ENCODE results near the gene JMJD8. TPM values are rescaled to one million over a fixed set of nuclear protein-coding genes. Genes with fewer than 3 reads are reported as not detected.

JMJD8 gene
- total RNA-seq, 1 donor from 2014 or later: 63.3 TPM

DNA sequence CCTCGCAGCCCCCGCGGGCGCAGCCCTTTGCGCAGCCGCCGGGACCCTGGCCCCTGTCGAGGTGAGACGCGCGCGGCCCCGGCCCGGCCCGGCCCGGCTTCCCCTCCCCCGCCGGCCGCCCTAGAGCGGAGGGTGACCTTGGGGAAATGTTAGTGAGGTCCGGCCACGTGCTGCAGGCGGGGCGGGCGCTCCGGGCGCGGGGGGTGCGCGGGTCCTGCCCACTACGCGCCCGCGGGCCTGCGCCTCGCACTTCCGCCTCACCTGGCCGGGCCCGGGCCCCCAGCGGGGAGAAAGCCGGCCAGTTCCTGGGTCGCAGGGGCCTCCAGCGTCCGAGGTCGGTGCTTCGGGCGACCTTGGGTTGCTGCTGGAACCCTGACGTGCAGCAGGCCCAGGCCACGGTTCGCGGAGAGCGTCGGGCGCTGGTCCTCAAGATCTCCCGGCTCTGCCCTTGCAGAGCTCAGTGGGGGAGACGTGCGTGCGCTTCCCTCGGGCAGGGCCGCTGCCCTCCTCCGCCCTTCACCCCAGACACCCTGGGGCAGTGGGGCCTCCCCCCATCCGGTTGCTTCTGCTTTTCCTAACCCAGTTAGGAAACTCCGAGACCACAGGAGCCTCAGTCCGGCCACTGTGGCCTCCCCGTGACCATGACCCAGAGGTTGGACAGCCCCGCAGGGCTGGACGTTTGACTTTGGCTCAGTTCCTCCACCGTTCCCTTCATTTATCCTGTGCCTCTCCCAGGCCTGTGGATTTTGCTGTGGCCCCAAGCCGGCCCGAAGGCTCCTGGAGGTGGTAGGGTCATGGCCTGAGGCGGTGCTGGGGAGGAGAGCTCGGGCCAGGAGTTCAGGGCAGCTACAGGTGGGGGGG is 41.7 kb downstream of the JMJD8 start:
- Mint-ChIP-seq H3K9me3 (no peaks in the 10 kb centered on the region), H3K36me3 (no peaks in the 10 kb centered on the region), H3K4me3 (peak overlapping the region; percentile 80), H3K27ac (no peak overlapping the region), H3K4me1 (ENCODE audit: unreplicated experiment) (no peaks in the 10 kb centered on the region), H3K27me3 (no peaks in the 10 kb centered on the region)
- TF ChIP-seq, protein P1, sequence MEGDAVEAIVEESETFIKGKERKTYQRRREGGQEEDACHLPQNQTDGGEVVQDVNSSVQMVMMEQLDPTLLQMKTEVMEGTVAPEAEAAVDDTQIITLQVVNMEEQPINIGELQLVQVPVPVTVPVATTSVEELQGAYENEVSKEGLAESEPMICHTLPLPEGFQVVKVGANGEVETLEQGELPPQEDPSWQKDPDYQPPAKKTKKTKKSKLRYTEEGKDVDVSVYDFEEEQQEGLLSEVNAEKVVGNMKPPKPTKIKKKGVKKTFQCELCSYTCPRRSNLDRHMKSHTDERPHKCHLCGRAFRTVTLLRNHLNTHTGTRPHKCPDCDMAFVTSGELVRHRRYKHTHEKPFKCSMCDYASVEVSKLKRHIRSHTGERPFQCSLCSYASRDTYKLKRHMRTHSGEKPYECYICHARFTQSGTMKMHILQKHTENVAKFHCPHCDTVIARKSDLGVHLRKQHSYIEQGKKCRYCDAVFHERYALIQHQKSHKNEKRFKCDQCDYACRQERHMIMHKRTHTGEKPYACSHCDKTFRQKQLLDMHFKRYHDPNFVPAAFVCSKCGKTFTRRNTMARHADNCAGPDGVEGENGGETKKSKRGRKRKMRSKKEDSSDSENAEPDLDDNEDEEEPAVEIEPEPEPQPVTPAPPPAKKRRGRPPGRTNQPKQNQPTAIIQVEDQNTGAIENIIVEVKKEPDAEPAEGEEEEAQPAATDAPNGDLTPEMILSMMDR (conservative IDR thresholded peaks at IDR 0.05): no peak
- DNase-seq (ENCODE audit: extremely low spot score, unreplicated experiment): no peak

- peak within 1 kb of the TSS; percentile 80 for H3K4me3 Mint-ChIP-seq
- H3K4me1 Mint-ChIP-seq (ENCODE audit: unreplicated experiment): peaks cover 2% of the 10 kb centered on the region
- TF ChIP-seq, protein P1 (conservative IDR thresholded peaks at IDR 0.05): no peak
- H3K36me3 Mint-ChIP-seq: no peaks in the 10 kb centered on the region
- peak; percentile 89 for DNase-seq (ENCODE audit: extremely low spot score, unreplicated experiment)
- no peaks in the 10 kb centered on the region for H3K9me3 Mint-ChIP-seq
- no peak within 1 kb of the TSS for H3K27ac Mint-ChIP-seq
- peaks cover 3% of the 10 kb centered on the region for H3K27me3 Mint-ChIP-seq
Observed at GRCh38 chr16:641326-642188, 42.6 kb downstream of the JMJD8 start, which contains the start of gene MCRIP2. Gene MCRIP2, plus strand, starts transcription at chr16:641828. Its CDS starts 164 bp downstream, at chr16:641992.

DNA sequence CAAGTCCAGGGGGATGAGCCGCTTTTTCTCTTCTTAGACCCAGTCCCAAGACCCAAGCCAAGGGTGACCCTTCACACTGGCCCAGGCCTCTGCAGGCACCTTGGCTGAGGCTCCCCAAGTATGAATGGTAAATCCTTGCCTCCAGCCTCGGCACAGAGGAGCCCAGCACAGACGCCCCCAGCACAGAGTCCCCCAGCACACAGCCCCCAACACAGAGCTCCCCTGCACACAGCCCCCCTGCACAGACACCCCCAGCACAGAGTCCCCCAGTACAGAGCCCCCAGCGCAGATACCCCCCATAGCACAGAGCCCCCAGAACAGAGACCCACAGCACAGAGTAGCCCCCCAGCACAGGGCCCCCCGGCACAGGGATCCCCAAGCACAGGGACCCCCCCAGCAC is 43.5 kb downstream of the JMJD8 start:
- TF ChIP-seq, protein P1 (conservative IDR thresholded peaks at IDR 0.05): no peak

DNA sequence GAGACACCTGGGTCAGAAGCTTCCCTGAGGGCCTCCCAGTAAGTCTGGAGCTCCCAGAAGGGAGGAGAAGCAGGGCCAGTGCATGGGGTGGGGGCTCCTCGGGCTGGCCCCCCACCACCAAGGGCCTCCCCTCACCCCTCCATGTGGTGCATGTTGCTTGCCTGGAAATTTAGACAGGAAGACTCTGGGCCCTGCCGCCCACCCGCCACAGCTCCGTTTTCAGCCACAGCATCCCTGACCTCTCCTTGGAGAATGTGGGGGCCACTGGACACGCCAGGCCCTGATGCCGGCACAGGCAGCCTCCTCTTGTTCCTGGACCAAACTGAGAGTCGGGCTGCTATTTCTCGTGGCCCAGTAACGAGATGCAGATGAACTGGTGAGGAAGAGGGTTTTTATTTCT is 45.3 kb downstream of the JMJD8 start:
- DNase-seq (ENCODE audit: extremely low spot score, unreplicated experiment): no peak
- Mint-ChIP-seq H3K9me3 (no peaks in the 10 kb centered on the region), H3K27me3 (peaks cover 6% of the 10 kb centered on the region), H3K27ac (no peak overlapping the region), H3K4me1 (ENCODE audit: unreplicated experiment) (peaks cover 5% of the 10 kb centered on the region), H3K4me3 (peak overlapping the region; percentile 54), H3K36me3 (no peaks in the 10 kb centered on the region)
- TF ChIP-seq, protein P1 (conservative IDR thresholded peaks at IDR 0.05): no peak

More for the DNA sequence above, 43.5 kb downstream of the JMJD8 start:
- H3K4me1 Mint-ChIP-seq (ENCODE audit: unreplicated experiment): peaks cover 5% of the 10 kb centered on the region
- no peaks in the 10 kb centered on the region for H3K9me3 Mint-ChIP-seq
- no peak overlapping the region for H3K27ac Mint-ChIP-seq
- peaks cover 6% of the 10 kb centered on the region for H3K27me3 Mint-ChIP-seq
- no peak for DNase-seq (ENCODE audit: extremely low spot score, unreplicated experiment)
- no peaks in the 10 kb centered on the region for H3K36me3 Mint-ChIP-seq
- H3K4me3 Mint-ChIP-seq: no peak overlapping the region

DNA sequence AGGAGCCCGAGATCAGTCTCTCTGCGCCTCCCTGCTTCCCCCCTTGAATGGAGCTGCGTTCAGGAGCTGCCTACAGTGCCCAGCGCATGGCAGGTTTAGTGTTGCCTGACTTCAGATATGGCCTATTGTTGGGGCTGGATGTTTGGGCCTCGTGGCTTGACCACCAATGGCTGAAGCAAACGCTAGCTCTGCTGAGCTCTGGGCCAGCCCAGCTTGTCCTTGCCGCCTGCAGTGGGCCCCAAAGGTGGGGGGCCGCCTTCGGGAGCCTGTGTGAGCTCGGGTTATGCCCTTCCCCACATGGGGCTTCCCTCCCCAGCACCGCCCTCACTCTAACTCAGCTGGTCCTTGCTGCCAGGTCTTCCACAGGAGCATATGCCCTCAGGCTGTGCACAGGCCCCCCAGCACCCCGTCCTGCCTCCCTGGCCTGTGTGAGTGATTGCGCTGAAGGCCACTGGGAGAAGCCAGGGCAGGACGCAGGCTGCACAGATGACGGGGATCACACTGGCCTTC is 46.0 kb downstream of the JMJD8 start:
- no peak for DNase-seq (ENCODE audit: extremely low spot score, unreplicated experiment)
- peaks cover 5% of the 10 kb centered on the region for H3K4me1 Mint-ChIP-seq (ENCODE audit: unreplicated experiment)
- peaks cover 6% of the 10 kb centered on the region for H3K27me3 Mint-ChIP-seq
- TF ChIP-seq, protein P1 (conservative IDR thresholded peaks at IDR 0.05): no peak
- no peaks in the 10 kb centered on the region for H3K9me3 Mint-ChIP-seq
- no peak overlapping the region for H3K27ac Mint-ChIP-seq
- H3K4me3 Mint-ChIP-seq: peak overlapping the region; percentile 60
- H3K36me3 Mint-ChIP-seq: no peaks in the 10 kb centered on the region
